UCSD-AML1 (cell line): ENCODE results near the gene SLC25A33.
A peak's percentile ranks its signal among the peaks of the same experiment; 100 is the strongest.

Experiments
- DNase-seq: peaks from one replicate; lab custom pipeline; 2025; ENCODE audit not compliant: unreplicated experiment; lab: John Stamatoyannopoulos, UW

The SLC25A33 gene

DNA sequence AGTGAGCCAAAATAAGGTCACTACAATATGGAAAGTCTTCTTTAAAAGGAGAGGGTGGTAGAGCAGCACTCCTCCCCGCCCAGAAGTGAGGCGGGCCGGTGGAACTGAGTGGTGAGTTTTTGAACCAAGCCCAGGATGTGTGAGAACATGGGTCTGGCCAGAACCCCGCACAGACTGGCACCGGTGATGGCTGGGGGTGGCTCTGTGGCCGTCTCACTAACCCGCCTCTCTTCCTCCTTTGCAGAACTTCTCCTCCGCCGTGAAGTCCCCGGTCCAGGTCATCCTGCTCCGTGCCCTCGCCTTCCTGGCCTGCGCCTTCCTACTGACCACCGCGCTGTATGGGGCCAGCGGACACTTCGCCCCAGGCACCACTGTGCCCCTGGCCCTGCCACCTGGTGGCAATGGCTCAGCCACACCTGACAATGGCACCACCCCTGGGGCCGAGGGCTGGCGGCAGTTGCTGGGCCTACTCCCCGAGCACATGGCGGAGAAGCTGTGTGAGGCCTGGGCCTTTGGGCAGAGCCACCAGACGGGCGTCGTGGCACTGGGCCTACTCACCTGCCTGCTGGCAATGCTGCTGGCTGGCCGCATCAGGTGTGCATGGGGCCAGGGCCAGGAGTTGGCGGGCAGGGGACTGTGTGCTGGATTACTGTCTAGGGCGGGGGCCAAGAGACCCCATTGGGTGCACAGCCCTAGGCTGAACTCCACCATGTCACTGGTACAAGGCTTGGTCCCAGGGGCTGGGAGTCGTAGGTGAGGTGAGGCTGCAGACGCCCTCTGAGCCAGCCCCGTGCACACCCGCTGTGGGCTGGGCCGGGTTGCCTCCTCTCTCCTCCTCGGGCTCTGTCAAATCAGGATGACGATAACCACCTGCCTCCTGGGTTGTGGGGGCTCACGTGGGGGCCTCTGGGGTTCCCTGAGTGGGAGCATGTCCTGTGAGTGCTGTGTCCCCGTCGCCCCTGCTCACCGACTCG, 61.9 kb downstream of the SLC25A33 start:
- DNase-seq = no peak

GRCh38 chr1:9601942-9602793, 62.9 kb downstream of the SLC25A33 start:
- no peak for DNase-seq

- no peak for DNase-seq
These were observed 63.5 kb downstream of the SLC25A33 start for GRCh38 chr1:9602794-9603167.

DNA sequence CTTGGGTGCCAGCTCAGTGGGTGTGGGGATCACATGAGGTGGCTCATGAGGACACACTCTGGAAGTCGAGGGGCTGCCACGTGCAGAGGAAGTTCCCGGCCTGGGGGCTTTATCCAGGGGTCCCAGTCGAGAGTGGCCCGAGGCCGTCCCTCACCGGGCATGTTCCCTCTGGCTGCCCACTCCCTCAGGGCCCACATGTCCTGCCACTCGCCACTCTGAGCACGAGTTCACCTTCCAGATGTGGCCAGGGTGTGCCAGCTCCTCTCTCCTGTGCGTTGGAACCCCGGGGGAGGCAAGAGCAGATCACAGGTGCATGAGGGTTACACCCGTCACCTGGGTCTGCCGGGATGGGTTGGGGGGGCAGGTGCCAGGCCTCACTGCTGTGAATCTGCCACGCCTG, 64.0 kb downstream of the SLC25A33 start:
- DNase-seq = no peak

- no peak for DNase-seq
These were observed 64.8 kb downstream of the SLC25A33 start for GRCh38 chr1:9603766-9604753.

GRCh38 chr1:9604836-9605235, 65.6 kb downstream of the SLC25A33 start:
- no peak for DNase-seq

- no peak for DNase-seq
These were observed 66.7 kb downstream of the SLC25A33 start for GRCh38 chr1:9605946-9606455.

DNA sequence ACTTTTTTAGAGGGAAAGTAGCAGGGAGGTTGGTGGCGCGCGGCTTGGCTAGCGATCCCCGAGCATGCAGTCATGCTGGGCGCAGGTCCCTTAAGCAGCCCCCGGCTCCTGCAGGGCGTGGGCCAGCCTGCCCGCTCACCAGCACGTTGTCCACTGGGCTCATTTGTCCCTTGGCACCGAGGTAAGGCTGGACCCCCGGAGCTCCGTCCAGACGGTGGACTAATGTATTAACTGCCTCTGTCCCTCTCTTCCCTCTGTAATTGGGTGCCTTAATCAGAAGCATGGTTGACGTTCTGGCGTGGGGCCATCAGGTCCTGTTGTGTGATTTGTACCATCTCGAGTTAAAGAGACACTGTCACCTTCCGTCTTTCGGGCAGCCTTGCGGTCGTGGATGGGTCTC, 67.2 kb downstream of the SLC25A33 start:
- no peak for DNase-seq

DNA sequence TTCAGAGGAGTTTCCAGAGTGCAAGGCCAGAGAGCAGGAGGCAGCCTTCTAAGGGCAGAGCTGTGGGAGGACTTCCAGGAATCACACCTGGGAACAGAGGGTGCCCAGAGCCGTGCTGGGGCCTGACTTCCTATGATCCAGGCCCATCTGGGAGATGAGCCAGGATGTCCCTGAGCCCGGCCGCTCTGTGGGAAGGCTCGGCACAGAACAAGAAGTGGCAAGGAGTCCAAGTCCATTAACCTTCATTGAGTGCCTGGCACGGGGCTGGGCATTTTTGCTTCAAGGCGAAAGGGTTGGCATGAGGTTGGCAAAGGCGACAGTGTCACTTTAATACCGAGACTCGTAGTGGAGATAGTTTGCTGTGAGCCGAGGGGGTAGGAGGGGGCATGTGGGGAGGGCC, 67.7 kb downstream of the SLC25A33 start:
- no peak for DNase-seq

- no peak for DNase-seq
These were observed 68.1 kb downstream of the SLC25A33 start for GRCh38 chr1:9607352-9607751.

GRCh38 chr1:9609998-9610397, 70.7 kb downstream of the SLC25A33 start:
- no peak for DNase-seq

DNA sequence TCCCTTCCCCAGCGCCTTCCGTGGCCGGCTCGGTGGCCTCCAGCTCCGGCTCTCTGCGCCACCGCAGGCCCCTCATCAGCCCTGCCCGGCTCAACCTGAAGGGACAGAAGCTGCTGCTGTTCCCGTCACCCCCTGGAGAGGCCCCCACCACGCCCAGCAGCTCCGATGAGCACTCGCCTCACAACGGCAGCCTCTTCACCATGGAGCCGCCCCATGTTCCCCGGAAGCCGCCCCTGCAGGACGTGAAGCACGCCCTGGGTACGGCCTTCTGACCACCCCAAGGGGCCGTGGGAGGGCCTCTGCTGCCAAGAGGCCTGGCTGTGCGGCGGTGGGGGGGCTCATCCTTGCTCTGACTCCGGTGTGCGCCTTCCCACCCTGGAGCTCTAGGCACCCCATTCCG, 71.3 kb downstream of the SLC25A33 start:
- no peak for DNase-seq

GRCh38 chr1:9611716-9612115, 72.5 kb downstream of the SLC25A33 start:
- no peak for DNase-seq

DNA sequence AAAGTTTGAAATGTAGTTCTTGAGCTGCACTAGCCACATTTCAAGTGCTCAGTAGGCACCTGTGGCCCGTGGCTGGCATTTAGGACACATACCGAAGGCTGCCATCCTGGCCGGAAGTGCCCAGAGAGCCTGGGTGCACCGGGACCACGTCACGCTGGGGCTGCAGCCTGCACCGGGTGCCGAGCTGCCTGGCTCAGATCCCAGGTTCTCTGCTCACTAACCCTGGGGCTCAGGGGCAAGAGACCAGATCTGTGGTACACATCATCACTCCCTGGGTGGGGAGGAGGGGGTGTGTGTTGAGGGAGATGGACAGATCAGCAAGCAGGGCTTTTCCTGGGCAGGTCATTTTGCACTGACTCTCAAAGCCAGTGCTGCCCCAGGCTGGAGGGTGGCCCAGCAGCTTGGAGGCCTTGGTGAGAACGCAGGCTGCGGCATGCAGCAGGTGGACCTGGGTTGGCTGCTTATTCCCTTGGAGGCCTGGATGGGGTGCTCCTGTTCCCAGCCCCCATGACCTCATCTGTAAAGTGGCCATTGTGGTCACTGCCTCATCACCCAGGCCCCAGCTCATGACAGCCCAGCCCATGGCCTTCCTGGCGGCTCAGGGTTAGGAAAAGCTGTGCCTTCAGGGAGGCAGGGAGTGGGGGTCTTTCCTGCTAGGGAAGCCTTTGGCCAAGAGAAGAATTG, 73.0 kb downstream of the SLC25A33 start:
- DNase-seq = no peak

GRCh38 chr1:9612871-9613624, 73.8 kb downstream of the SLC25A33 start:
- no peak for DNase-seq

DNA sequence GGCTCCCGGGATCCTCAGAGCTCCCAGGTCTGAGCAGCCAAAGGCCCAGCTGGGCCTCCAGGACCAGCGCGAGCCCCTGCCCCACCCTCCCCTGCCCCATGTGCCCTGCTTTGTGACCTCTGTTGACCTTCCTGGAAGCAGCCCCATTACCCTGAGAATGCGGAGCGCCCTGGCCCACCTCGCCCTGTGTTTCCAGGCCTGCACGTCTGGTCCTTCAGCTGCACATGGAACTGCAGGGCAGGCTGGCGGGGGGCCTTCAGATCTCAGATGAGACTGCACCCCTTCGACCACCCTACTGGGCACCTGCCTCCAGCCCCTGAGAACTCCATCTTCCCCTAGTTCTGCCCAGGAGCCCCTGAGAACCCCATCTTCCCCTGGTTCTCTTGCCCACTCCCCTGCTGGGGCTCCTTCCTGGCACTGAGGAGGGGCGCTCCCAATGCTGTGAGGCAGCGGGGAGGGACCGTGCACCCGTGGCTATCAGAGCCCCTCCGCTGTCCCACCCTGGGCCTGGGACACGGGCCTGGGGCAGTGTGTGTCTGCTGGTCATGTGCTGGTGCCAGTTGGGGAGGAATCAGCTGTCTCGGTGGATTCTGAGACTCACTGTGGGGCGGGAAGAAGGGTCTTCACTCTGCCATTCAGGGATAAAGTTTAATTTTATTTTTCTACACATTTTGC, 74.5 kb downstream of the SLC25A33 start:
- no peak for DNase-seq

DNA sequence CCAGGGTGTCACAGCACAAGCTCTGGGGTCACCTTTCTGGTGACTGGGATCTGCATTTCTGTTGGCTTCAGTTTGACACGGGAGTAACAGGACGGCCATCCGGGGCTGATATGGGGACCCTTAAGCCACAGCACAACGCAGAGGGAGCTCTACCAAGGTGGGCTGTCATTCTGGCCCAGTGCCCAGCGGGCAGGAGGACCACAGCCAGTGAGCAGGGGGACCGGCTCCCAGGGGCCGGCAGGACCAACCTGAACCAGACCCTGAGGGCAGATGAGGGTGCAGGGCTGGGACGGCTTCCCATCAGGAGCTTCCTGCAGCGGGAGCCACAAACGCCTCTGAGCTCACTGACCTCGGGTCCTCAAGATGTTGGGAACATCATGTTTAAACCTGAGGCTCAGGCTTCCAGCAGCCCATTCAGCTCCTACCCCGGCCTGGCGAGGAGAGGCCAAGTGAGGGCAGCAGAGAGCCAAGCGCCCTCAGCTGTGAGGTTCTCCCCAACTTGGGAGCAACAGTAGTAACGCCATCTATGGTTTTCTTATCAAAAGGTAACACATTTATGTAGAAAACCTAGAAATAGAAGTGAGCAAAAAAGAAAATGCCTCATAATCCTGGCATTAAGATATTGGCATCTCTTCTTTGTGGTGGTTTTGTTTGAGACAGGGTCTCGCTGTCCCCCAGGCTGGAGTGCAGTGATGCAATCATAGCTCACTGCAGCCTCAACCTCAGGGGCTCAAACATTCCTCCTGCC, 76.2 kb downstream of the SLC25A33 start:
- DNase-seq = peak; percentile 63
